Hematopoietic multipotent progenitor cell treated with erythropoietin and hydrocortisone succinate and interleukin-3 and kit ligand, for 8 days (in vitro differentiated cells): ENCODE results near the gene NPTN.
"Not testable (repeated sequence)": the region's sequence is repeated elsewhere in the genome, so short reads cannot be mapped to it uniquely, and the experiment has no call there.

ENCODE experiments used
- DNase-seq: peaks from one replicate; pipeline ENCODE4 v3.0.0-alpha.2; 2015

NPTN gene

GRCh38 chr15:73633111-73633990, at the start of gene NPTN:
NPTN (minus strand) TSS chr15:73633389; CDS start chr15:73633215, 174 bp downstream.
- peak; percentile 95 for DNase-seq

- no peak for DNase-seq
These were observed 49.5 kb upstream of the NPTN start for GRCh38 chr15:73682600-73683090.

DNA sequence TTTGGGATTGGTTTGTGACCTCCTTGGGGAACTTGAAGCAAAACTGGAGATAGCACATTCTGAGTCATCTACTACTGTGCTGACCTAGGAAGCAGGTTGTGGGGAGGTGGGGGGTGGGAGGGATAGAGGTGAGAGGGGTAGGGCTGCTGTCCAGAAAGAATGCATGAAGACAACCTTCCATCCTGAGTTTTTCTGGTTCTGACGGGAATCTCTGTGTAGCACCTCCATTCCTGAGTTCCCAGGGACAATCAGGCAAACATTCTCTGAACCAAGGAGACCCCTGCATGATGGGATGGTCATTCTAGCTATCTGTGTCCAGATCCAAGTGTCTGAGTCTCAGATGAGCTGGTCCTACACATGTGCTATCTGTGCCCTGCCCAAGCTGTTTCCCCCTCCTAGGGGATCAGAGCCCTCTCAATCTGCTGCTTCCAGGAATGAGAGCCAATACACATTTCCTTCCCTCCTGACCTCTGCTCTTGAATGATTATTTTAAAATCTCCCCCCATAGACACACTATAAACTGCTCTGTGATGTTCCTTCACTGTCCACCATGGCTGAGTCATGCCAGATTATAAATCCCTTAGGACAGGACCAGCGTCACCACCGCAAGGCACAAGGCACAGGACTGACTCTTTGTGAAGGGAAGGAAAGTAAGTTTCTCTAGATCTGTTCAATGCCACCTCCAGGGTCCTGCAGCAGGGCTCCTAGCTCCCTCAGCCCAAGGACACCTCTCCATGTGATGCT, 48.8 kb upstream of the NPTN start:
- no peak for DNase-seq

DNA sequence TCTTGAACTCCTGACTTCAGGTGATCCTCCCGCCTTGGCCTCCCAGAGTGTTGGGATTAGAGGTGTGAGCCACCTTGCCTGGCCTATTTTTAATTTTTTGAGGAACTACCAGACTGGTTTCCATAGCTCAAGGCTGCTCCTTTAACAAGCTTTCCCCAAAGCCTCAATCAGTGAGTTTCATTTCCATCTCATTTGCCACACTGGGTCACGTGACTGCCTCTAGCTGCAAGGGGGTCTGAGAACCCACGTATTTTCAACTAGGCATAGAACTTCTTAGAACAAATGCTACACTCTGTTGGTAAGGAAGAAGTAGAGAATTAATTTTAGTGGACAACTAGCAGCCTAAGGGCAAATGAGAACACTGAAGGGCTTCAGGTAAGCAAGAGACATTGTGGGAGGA, 47.9 kb upstream of the NPTN start:
- no peak for DNase-seq

- DNase-seq = no peak
These were observed 47.4 kb upstream of the NPTN start for GRCh38 chr15:73680549-73680948.

GRCh38 chr15:73679964-73680363, 46.8 kb upstream of the NPTN start:
- no peak for DNase-seq

- DNase-seq = no peak
These were observed 46.0 kb upstream of the NPTN start for GRCh38 chr15:73679180-73679579.

DNA sequence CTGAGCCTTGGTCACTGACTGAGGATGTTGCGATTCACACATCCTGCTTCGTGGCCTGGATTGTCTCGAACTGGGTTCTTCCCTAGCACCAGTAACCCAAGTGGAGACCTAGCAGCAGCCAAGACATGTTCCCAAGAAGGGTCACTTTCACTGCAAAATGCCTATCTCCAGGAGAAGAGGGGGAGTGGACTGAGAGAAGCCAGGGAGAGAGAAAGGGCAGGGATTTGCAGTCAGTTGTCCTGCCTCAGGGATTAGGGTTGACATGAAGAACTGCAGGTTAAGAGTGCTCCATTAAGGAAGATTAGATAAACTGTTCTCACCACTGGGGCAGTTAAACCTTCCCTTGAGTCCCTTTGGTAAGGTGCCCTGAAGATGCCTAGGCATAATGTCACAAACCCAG, 45.3 kb upstream of the NPTN start:
- DNase-seq = no peak

DNA sequence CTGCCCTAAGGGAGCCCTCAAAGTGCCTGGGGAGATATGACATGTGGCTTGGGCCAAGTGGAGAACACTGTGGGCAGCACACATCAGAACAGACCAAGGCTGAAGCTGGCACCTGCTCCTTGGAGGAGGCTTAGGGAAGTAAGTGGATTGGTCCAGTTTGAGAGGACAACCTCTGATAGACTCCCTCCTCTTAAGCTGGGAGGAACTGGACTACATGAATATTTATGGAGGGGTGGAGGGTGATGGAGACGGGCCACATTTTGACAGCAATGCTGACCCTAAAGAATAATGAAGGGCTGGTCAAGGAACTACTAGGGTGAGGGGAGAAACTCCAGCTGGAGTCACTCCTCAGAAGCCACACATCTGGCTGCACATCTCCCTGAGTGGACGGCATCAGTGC, 44.5 kb upstream of the NPTN start:
- no peak for DNase-seq

- peak; percentile 57 for DNase-seq
These were observed 44.0 kb upstream of the NPTN start for GRCh38 chr15:73677146-73677607.

- DNase-seq = no peak
These were observed 41.4 kb upstream of the NPTN start for GRCh38 chr15:73674587-73674986.

- DNase-seq = no peak
These were observed 27.3 kb upstream of the NPTN start for GRCh38 chr15:73660455-73660854.

GRCh38 chr15:73658645-73659044, 25.5 kb upstream of the NPTN start:
- no peak for DNase-seq

GRCh38 chr15:73655724-73656123, 22.5 kb upstream of the NPTN start:
- DNase-seq = no peak

- no peak for DNase-seq
These were observed 21.5 kb upstream of the NPTN start for GRCh38 chr15:73654659-73655058.

DNA sequence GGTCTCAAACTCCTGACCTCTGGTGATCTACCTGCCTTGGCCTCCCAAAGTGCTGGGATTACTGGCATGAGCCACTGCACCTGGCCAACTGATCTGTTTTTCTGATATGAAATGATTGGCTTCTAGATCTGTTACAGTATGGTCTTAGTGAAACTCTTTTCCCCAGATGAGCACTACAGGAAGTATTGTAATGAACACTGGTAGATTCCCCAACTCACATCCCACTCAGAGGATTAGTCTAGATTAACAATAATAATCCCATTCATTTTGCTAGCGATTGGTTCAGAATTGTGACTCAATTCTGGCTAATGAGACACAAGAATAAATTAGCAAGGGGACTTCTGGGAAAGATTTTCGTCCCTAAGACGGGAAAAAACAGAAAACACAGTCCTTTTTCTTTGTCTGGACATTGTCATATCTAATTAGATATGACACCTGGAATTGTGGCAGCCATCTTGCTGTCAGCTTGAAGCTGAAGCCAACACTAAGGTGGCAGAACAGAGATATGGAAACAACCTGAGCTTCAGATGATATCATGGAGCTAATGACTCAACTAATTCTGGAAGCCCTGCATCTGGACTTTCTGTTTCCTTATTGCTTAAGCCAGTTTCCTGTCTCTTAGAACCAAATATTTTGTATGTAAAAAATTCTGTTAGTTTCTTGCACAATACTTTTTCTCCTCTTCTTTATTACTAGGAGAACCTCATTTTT, 17.4 kb upstream of the NPTN start:
- DNase-seq = no peak

DNA sequence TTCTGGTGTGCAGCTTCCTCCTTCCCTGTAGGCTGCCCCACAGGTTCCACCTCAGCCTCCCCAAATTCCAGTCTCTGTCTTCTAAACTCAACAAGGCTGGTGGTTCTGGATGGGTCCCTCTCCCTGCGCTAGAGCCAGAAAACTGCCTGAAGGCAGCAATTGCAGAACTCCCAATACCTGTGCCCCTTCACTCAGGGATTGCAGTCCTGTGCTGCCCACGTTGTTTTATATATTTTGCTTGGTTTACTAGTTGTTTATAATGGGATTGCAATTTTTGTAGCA, 14.8 kb upstream of the NPTN start:
- no peak for DNase-seq

- DNase-seq = no peak
These were observed 14.2 kb upstream of the NPTN start for GRCh38 chr15:73647259-73648013.

- not testable (repeated sequence) for DNase-seq
These were observed 6.3 kb upstream of the NPTN start for GRCh38 chr15:73639464-73639863.

DNA sequence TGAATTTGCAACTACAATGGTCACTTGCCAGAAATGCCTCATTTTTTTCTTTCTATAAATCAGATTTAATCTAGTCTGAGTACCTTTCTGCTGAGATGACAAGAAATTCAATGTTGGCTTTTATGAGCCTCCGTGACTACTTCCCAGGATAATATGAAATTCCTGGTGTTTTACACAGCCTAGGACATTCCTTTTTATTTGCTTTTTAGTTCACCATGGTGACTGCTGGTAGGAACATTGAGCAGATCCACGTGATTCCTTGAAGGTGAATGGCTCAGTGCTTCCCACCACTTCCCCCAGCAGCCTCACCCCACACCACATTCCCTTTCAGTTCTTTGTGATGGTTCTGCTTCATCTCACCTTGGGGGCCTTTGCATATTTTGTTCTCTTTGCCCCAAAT, 4.3 kb upstream of the NPTN start:
- no peak for DNase-seq

- no peak for DNase-seq
These were observed 854 bp upstream of the NPTN start for GRCh38 chr15:73633991-73634495.

DNA sequence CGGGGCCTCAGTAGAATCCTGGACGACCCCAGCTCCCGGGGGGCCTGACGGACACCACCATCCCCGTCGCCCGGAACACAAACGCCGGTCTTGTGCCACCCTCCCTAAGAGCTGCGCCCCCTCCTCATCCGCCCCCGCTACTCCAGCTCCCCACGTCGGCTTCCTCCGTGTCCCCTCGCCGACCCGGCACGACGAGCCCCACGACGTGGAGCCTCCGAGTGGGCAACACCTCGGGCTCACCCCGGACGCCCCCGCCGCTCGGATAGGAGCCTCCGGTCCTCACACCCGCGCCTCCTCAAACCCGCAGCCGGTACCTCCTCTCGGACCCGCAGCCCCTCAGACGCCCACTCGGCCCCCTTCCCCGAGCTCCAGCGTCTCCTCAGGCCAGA, 525 bp downstream of the NPTN start:
- no peak for DNase-seq
